Cardiac muscle cell (in vitro differentiated cells and primary cell): ENCODE results near the gene DNM2. TPM values are rescaled to one million over a fixed set of nuclear protein-coding genes. Genes with fewer than 3 reads are reported as not detected.

Source experiments
- DNase-seq, 2 donors: peaks; one replicate each; pipeline versions ENCODE4 v3.0.0 to v3.0.0-alpha.2; 2010 to 2017; ENCODE audit warnings: low read depth in 1 of 2, low spot score in 1 of 2
- H3K27ac ChIP-seq: fragments of 200-600 bp; sonication (generic); 2 replicates; pipeline ENCODE4 v1.5.1; 2016
- H3K27me3 ChIP-seq: fragments of 200-600 bp; sonication (generic); 2 replicates; pipeline ENCODE4 v1.6.0; 2016; ENCODE audit warnings: control low read depth
- H3K36me3 ChIP-seq: fragments of 200-600 bp; sonication (generic); 2 replicates; pipeline ENCODE4 v1.5.1; 2016; ENCODE audit warnings: control low read depth
- H3K4me1 ChIP-seq: fragments of 200-600 bp; sonication (generic); 2 replicates; pipeline ENCODE4 v1.8.1; 2017; ENCODE audit warnings: low read depth, mild to moderate bottlenecking, mixed run types
- H3K4me3 ChIP-seq: fragments of 200-600 bp; sonication (generic); 2 replicates; pipeline ENCODE4 v1.5.1; 2016; ENCODE audit warnings: mild to moderate bottlenecking
- H3K9me3 ChIP-seq: fragments of 200-600 bp; sonication (generic); 2 replicates; pipeline ENCODE4 v1.5.1; 2017; ENCODE audit warnings: low read depth, mild to moderate bottlenecking, control low read depth
- polyA plus RNA-seq: library from polyadenylated mRNA; unstranded; fragments of >200 nt; fragmentation: Nextera tagmentation; extraction: Ambion mirVana; gene quantifications from 2 replicates; pipeline ENCODE4 v1.2.1, GENCODE V29; 2016
- total RNA-seq: library from RNA; depleted of rRNA; stranded (reverse); fragments of >200 nt; gene quantifications from 2 replicates; pipeline ENCODE4 v1.2.3, GENCODE V29; 2016
- TF ChIP-seq, protein P1 (sequence below): IDR thresholded peaks from 2 replicates; pipeline ENCODE4 v1.5.1; 2012; ENCODE audit warnings: low read depth, mild to moderate bottlenecking, low read length

DNM2 gene
- total and polyA plus RNA-seq, 2 experiments from 2014 or later = 122 to 132 TPM

DNA sequence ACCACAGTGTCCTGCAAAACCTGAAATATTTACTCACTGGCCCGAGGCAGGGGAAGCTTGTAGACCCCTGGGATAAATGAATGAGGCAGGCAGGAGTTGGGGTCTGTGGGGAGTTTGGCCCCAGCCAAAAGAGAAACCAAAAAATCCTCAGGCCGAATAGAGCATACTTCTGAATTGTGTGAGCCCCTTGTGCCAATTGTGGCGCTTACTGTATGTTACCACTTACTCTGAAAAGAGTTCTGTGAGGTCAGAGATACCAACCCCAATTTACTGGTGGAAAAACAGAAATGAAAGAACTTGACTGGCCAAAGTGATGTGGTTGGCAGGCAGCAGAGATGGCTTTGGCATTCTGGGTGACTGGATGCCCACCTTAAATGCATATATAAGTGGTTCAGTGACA is 160.4 kb downstream of the DNM2 start:
- Histone ChIP-seq H3K27me3 (no peaks in the 10 kb centered on the region), H3K9me3 (no peaks in the 10 kb centered on the region), H3K36me3 (no peaks in the 10 kb centered on the region), H3K4me3 (no peak overlapping the region), H3K4me1 (peaks cover 35% of the 10 kb centered on the region), H3K27ac (peak overlapping the region; percentile 52)
- TF ChIP-seq, protein P1, sequence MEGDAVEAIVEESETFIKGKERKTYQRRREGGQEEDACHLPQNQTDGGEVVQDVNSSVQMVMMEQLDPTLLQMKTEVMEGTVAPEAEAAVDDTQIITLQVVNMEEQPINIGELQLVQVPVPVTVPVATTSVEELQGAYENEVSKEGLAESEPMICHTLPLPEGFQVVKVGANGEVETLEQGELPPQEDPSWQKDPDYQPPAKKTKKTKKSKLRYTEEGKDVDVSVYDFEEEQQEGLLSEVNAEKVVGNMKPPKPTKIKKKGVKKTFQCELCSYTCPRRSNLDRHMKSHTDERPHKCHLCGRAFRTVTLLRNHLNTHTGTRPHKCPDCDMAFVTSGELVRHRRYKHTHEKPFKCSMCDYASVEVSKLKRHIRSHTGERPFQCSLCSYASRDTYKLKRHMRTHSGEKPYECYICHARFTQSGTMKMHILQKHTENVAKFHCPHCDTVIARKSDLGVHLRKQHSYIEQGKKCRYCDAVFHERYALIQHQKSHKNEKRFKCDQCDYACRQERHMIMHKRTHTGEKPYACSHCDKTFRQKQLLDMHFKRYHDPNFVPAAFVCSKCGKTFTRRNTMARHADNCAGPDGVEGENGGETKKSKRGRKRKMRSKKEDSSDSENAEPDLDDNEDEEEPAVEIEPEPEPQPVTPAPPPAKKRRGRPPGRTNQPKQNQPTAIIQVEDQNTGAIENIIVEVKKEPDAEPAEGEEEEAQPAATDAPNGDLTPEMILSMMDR = no peak
- DNase-seq = no peak

Other genes with a start within 250 kb of the DNM2 start
- 70.5 and 73.6 TPM in 2 replicates for gene KEAP1, start 214.7 kb upstream of the DNM2 start, total RNA-seq
- 85.5 and 92.5 TPM in 2 replicates for gene KEAP1, start 214.7 kb upstream of the DNM2 start, polyA plus RNA-seq
- 0.60 and 0.63 TPM in 2 replicates for gene S1PR5, start 200.6 kb upstream of the DNM2 start, total RNA-seq
- gene S1PR5, start 200.6 kb upstream of the DNM2 start, polyA plus RNA-seq = 0.75 TPM in 1 of 2 replicates, not detected in the other
- gene ATG4D, start 174.2 kb upstream of the DNM2 start, total RNA-seq = 67.0 and 67.3 TPM in 2 replicates
- 69.0 and 74.0 TPM in 2 replicates for gene ATG4D, start 174.2 kb upstream of the DNM2 start, polyA plus RNA-seq
- 15.3 and 28.3 TPM in 2 replicates for gene KRI1, start 152.1 kb upstream of the DNM2 start, total RNA-seq
- 26.1 and 34.9 TPM in 2 replicates for gene KRI1, start 152.1 kb upstream of the DNM2 start, polyA plus RNA-seq
- 11.1 and 15.3 TPM in 2 replicates for gene CDKN2D, start 149.1 kb upstream of the DNM2 start, total RNA-seq
- gene CDKN2D, start 149.1 kb upstream of the DNM2 start, polyA plus RNA-seq = 17.6 and 33.4 TPM in 2 replicates
- 0.12 TPM in 1 of 2 replicates, not detected in the other for gene AP1M2, start 130.8 kb upstream of the DNM2 start, total RNA-seq
- 0.28 TPM in 1 of 2 replicates, not detected in the other for gene AP1M2, start 130.8 kb upstream of the DNM2 start, polyA plus RNA-seq
- gene SLC44A2, start 92.5 kb upstream of the DNM2 start, total RNA-seq = 78.8 and 109 TPM in 2 replicates
- gene SLC44A2, start 92.5 kb upstream of the DNM2 start, polyA plus RNA-seq = 108 and 162 TPM in 2 replicates
- 180 and 224 TPM in 2 replicates for gene ILF3, start 63.7 kb upstream of the DNM2 start, total RNA-seq
- gene ILF3, start 63.7 kb upstream of the DNM2 start, polyA plus RNA-seq = 181 and 191 TPM in 2 replicates
- 30.6 and 35.0 TPM in 2 replicates for gene QTRT1, start 16.6 kb upstream of the DNM2 start, total RNA-seq
- gene QTRT1, start 16.6 kb upstream of the DNM2 start, polyA plus RNA-seq = 70.8 and 84.1 TPM in 2 replicates
- gene TMED1, start 118.1 kb downstream of the DNM2 start, total RNA-seq = 77.5 and 83.1 TPM in 2 replicates
- gene TMED1, start 118.1 kb downstream of the DNM2 start, polyA plus RNA-seq = 131 and 137 TPM in 2 replicates
- gene C19orf38, start 130.3 kb downstream of the DNM2 start, total RNA-seq = 0.33 TPM in 1 of 2 replicates, not detected in the other
- gene C19orf38, start 130.3 kb downstream of the DNM2 start, polyA plus RNA-seq = 0.64 and 1.1 TPM in 2 replicates
- gene CARM1, start 153.5 kb downstream of the DNM2 start, total RNA-seq = 90.7 and 92.6 TPM in 2 replicates
- 46.8 and 81.2 TPM in 2 replicates for gene CARM1, start 153.5 kb downstream of the DNM2 start, polyA plus RNA-seq
- 67.2 and 69.9 TPM in 2 replicates for gene YIPF2, start 210.6 kb downstream of the DNM2 start, total RNA-seq
- 32.9 and 38.9 TPM in 2 replicates for gene YIPF2, start 210.6 kb downstream of the DNM2 start, polyA plus RNA-seq
- gene TIMM29, start 210.7 kb downstream of the DNM2 start, total RNA-seq = 52.2 and 54.5 TPM in 2 replicates
- gene TIMM29, start 210.7 kb downstream of the DNM2 start, polyA plus RNA-seq = 31.3 and 41.7 TPM in 2 replicates
- 135 and 212 TPM in 2 replicates for gene SMARCA4, start 243.0 kb downstream of the DNM2 start, total RNA-seq
- 178 and 181 TPM in 2 replicates for gene SMARCA4, start 243.0 kb downstream of the DNM2 start, polyA plus RNA-seq